C4-2B (cell line): Measurements from ENCODE around the gene ADARB2.

Experiments used
- ZFX ChIP-seq: fragments of 450-650 bp; IDR thresholded peaks from 2 replicates; pipeline ENCODE4 v1.6.1; 2017
- TF ChIP-seq, protein P1 (sequence below): fragments of 450-650 bp; conservative IDR thresholded peaks from 2 replicates; pipeline ENCODE4 v1.5.1; 2017; ENCODE audit warnings: mild to moderate bottlenecking

- TF ChIP-seq, protein P1, sequence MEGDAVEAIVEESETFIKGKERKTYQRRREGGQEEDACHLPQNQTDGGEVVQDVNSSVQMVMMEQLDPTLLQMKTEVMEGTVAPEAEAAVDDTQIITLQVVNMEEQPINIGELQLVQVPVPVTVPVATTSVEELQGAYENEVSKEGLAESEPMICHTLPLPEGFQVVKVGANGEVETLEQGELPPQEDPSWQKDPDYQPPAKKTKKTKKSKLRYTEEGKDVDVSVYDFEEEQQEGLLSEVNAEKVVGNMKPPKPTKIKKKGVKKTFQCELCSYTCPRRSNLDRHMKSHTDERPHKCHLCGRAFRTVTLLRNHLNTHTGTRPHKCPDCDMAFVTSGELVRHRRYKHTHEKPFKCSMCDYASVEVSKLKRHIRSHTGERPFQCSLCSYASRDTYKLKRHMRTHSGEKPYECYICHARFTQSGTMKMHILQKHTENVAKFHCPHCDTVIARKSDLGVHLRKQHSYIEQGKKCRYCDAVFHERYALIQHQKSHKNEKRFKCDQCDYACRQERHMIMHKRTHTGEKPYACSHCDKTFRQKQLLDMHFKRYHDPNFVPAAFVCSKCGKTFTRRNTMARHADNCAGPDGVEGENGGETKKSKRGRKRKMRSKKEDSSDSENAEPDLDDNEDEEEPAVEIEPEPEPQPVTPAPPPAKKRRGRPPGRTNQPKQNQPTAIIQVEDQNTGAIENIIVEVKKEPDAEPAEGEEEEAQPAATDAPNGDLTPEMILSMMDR = no peak
- no peak for TF ChIP-seq ZFX
Measured at GRCh38 chr10:1184541-1185430, 552.5 kb downstream of the ADARB2 start.
